Measurements from ENCODE around the gene UAP1L1. TPM values are rescaled to one million over a fixed set of nuclear protein-coding genes. Genes with fewer than 3 reads are reported as not detected.

Gene UAP1L1
- total and polyA plus RNA-seq, 2 of the 8 experiments (the other 6 are each of a cell fraction or from before 2014, with no cell fraction given): 2.0 to 5.4 TPM

GRCh38 chr9:137116027-137116507, 38.8 kb downstream of the UAP1L1 start:
- H2BK120ac ChIP-seq (replicated peaks; ENCODE audit: low read depth, low read length): no peak overlapping the region
- no peak overlapping the region for H3K18ac ChIP-seq (ENCODE audit: extremely low read depth, low read length)
- no peaks in the 10 kb centered on the region for H3K9me3 ChIP-seq (ENCODE audit: insufficient read depth in 2 of 2, low read depth in 1 of 2, low read length in 1 of 2)
- H2BK5ac ChIP-seq (ENCODE audit: low read depth, low read length): no peak overlapping the region
- H3K4me2 ChIP-seq (ENCODE audit: insufficient read depth in 1 of 2, low read depth in 2 of 2, low read length in 2 of 2): no peak overlapping the region
- H3K23ac ChIP-seq (ENCODE audit: insufficient read length): no peak overlapping the region
- H3K23me2 ChIP-seq (ENCODE audit: low read depth, low read length): peaks cover 3% of the 10 kb centered on the region; the same call in 1 of the 2 replicates
- no peak overlapping the region for H3K56ac ChIP-seq (replicated peaks; ENCODE audit: insufficient read length, low read depth, low read length)
- CTCF ChIA-PET (ENCODE audit: partially characterized antibody): interaction anchor here (0.5 to 1.8 kb wide), 9 partner anchors 14 to 113 kb away, joined by 3 to 6 read pairs (median 3); partner anchors contain the start of genes LRRC26, MAN1B1 and RNF224
- peaks cover 15 to 36% (median 30%) of the 10 kb centered on the region in 4 experiments for H3K27me3 ChIP-seq (replicated peaks in 1 of 4; ENCODE audit: control insufficient read depth in 3 of 4, extremely low read depth in 1 of 4, insufficient read depth in 3 of 4, low read length in 3 of 4)
- DNase-seq (ENCODE audit: low read depth in 1 of 2, low spot score in 2 of 2) (no peak), FAIRE-seq (no peak)
- no peak overlapping the region for H3K14ac ChIP-seq (ENCODE audit: insufficient read length)
- no peak overlapping the region for H2AFZ ChIP-seq (ENCODE audit: low read length)
- no peak overlapping the region for H2AK5ac ChIP-seq (ENCODE audit: low read depth, low read length)
- no peak overlapping the region for H2BK20ac ChIP-seq (ENCODE audit: low read length)
- H3K4me1 ChIP-seq (replicated peaks in 1 of 4; ENCODE audit: control insufficient read depth in 3 of 4, insufficient read depth in 4 of 4, low read length in 3 of 4): peaks cover 0 to 7% (median under 1%) of the 10 kb centered on the region in 4 experiments; a peak in 3 of 7 replicates
- H4K5ac ChIP-seq (ENCODE audit: insufficient read length, low read depth, low read length): no peak overlapping the region
- POLR2A ChIA-PET (ENCODE audit: partially characterized antibody): no interaction called here
- peaks cover 0 to 4% of the 10 kb centered on the region in 2 experiments for H4K20me1 ChIP-seq (replicated peaks in 1 of 2; ENCODE audit: control insufficient read depth in 1 of 2, insufficient read depth in 2 of 2, low read length in 2 of 2)
- no peaks in the 10 kb centered on the region for H3K36me3 ChIP-seq (ENCODE audit: control insufficient read depth in 2 of 4, insufficient read depth in 4 of 4, low read length in 3 of 4)
- H4K8ac ChIP-seq (ENCODE audit: extremely low read depth, insufficient read depth, low read length): no peak overlapping the region
- no peak overlapping the region for H2BK15ac ChIP-seq (ENCODE audit: low read length)
- H3K9ac ChIP-seq (replicated peaks in 1 of 4; ENCODE audit: extremely low read depth in 1 of 4, low read depth in 3 of 4, low read length in 3 of 4): no peak overlapping the region
- no peaks in the 10 kb centered on the region for H3K79me2 ChIP-seq (ENCODE audit: control insufficient read depth in 1 of 2, insufficient read depth in 2 of 2, low read length in 2 of 2)
- H3K79me1 ChIP-seq (ENCODE audit: low read depth, low read length): no peaks in the 10 kb centered on the region
- H3K27ac ChIP-seq (ENCODE audit: low read depth, low read length): no peak overlapping the region
- H4K91ac ChIP-seq (replicated peaks; ENCODE audit: insufficient read length, low read length): no peak overlapping the region
- H2BK12ac ChIP-seq (ENCODE audit: low read depth, low read length): no peak overlapping the region
- 71% methylated on average over 5 of the region's 6 CpGs; no CpG with 5 or more reads in 1 of the 2 experiments for WGBS, 2 experiments (ENCODE audit: extremely low coverage in 1 of 2, insufficient coverage in 1 of 2, insufficient read length in 1 of 2, insufficient replicate concordance in 2 of 2, low coverage in 1 of 2, low lambda C conversion rate in 2 of 2, missing lambda C conversion rate in 1 of 2)
- no peak overlapping the region for H3K4me3 ChIP-seq (ENCODE audit: extremely low read depth in 1 of 4, insufficient read depth in 2 of 4, low read depth in 3 of 4, low read length in 4 of 4)
- H3K4ac ChIP-seq (replicated peaks; ENCODE audit: insufficient read length, low read depth, low read length): no peak overlapping the region
- no peak for TF ChIP-seq HDAC2 (IDR thresholded peaks at IDR 0.05; ENCODE audit: borderline replicate concordance in 1 of 2, low read depth in 2 of 2, low read length in 2 of 2)
